ES-I3 (cell line): ENCODE measurements around the gene C1QTNF8.
A peak's percentile ranks its signal among the peaks of the same experiment; 100 is the strongest.

Experiments
- H3K36me3 ChIP-seq: 2 replicates; pipeline ENCODE4 v1.6.1; 2013; ENCODE audit warnings: mild to moderate bottlenecking, low read length, control low read depth, moderate library complexity; ENCODE audit not compliant: insufficient read depth
- H3K4me1 ChIP-seq: 2 replicates; pipeline ENCODE4 v1.6.1; 2013; ENCODE audit warnings: mild to moderate bottlenecking, control low read depth, low read length; ENCODE audit not compliant: insufficient read depth
- H3K9ac ChIP-seq: 2 replicates; pipeline ENCODE4 v1.6.1; 2013; ENCODE audit warnings: low read depth, mild to moderate bottlenecking, low read length, moderate library complexity
- H3K9me3 ChIP-seq: 2 replicates; pipeline ENCODE4 v1.6.1; 2013; ENCODE audit warnings: mild to moderate bottlenecking, low read length, moderate library complexity; ENCODE audit not compliant: control insufficient read depth, insufficient read depth

C1QTNF8 gene

DNA sequence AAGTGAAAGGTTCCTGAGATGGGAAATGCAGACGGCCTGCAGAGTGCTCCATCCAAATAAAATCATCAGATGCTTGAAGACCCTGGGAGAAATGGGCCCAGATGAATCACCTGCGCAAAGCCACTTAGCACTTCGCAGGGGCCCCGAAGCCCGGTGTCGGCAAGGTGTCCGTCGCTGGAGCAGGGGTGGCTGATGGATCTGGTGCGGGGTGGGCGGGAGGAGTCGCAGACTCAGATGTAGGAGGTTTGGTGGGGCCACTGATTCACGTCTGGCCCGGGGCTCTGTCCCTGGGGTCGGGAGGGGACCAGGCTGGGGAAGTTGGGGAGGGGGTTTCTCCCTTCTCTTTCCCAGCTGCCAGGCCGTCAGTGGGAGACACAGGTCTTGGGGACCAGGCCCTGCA is 45.1 kb downstream of the C1QTNF8 start:
- Histone ChIP-seq H3K9ac (no peak overlapping the region), H3K4me1 (peaks cover 4% of the 10 kb centered on the region; the same call in 1 of the 2 replicates), H3K9me3 (no peaks in the 10 kb centered on the region), H3K36me3 (no peaks in the 10 kb centered on the region)

DNA sequence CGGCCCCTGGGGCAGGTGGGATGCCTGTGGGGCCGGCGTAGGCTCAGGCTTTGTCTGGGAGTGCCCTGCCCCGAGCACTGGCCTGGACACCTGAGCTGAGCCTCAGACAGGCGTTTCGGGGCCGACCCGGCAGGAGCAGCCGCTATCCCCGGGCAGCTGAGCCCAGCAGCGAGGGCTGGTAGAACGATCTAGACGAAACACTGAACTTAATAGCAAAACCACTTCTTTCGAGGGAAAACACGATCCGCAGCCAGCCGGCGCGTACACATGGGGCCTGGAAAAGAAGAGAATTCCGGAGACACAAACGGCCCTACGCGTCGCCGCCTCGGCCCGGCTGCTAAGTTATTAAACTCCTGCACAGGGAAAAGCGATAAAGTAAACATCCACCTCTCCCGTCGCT is 45.5 kb downstream of the C1QTNF8 start:
- Histone ChIP-seq H3K36me3 (no peaks in the 10 kb centered on the region), H3K9ac (no peak overlapping the region), H3K9me3 (no peaks in the 10 kb centered on the region), H3K4me1 (peaks cover 4% of the 10 kb centered on the region; the same call in 1 of the 2 replicates)

DNA sequence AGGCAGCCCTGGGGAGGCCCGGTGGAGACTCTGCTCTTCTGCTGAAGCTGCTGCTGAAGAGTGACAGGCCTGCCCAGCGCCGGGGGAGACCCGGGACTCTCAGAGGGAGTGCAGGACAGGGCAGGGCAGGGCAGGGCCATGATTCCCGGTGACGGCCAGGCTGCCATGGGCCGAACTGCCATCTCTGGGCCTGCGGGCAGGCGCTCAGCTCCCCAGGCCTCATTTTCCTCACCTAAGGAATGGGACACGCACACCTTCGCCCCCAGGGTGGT is 46.1 kb downstream of the C1QTNF8 start:
- Histone ChIP-seq H3K9me3 (no peaks in the 10 kb centered on the region), H3K9ac (no peak overlapping the region), H3K4me1 (peaks cover 4% of the 10 kb centered on the region; the same call in 1 of the 2 replicates), H3K36me3 (no peaks in the 10 kb centered on the region)

DNA sequence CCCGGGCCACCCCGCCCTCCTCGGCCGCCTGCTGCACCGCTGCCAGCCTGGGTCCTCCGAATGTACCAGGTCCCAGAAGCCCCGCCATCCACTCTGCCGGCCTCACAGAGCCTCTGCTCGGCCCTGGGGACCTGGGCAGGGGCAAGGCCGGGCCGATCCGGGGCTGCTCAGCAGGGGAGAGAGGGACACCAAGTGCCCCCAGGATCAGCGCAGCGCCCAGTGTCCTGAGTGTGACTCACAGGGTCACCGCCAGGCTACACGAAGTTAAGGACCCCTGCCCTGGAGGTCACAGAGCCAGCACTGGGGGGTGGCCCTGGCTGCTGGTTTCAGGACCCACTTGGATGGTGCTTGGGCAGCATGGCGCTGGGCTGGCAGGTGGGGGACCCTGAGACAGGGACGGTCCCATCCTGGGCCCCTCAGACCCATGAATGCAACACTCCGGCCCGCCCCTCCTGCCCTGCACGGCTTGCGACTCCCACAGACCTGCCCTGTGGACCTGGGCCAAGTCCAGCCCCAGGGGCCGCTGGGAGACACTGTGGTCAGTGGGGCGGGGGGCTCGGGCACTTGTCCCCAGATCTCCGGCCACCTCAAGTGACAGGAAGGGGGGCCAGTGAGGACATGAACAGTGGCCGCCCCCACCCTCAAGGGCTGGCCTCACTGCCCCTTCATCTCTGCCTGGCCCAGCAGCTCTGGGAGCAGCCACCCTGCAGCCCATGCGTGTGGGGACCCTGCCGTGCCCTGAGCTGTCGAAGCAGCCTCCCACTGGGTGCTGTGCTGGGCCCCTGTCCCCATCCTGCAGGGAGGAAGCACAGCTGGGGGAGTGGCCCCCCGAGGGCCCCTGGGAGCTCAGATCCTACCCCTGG is 46.7 kb downstream of the C1QTNF8 start:
- Histone ChIP-seq H3K36me3 (no peaks in the 10 kb centered on the region), H3K9ac (peak overlapping the region; percentile 28; the same call in 1 of the 2 replicates), H3K4me1 (peaks cover 4% of the 10 kb centered on the region; the same call in 1 of the 2 replicates), H3K9me3 (no peaks in the 10 kb centered on the region)

DNA sequence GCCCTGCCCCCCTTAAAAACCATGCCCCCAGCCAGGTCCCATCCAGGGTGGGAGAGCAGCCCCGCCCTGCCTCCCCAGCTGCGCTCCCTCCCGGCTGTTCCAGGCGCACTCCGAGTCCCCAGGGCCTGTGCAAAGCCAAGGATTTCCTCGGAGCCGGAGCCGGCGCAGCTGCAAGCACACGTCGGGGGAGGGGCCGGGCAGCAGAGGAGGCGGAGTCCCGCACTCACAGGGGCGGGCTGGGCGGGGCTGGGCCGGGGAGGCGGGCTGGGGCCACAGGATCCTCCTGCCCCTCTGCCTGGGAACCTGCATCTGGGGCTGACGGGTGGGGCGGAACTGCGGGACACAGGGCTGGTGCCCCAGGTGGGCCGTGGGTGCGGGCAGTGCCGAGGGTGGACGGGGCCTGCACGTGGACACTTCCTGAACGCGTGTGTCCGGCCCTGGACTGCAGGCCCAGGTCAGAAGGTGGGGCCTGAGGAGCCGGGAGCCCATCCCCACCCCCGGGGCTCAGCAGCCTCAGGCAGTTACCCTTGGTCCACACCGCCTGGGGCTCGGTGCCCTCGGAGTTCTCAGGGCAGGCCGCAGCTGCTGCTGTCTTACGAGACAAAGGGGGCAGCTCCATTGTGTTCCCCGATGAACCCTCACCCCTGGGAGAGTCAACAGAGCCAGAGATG is 47.5 kb downstream of the C1QTNF8 start:
- Histone ChIP-seq H3K9ac (peak overlapping the region; percentile 28; the same call in 1 of the 2 replicates), H3K4me1 (peaks cover 4% of the 10 kb centered on the region; the same call in 1 of the 2 replicates), H3K36me3 (no peaks in the 10 kb centered on the region), H3K9me3 (no peaks in the 10 kb centered on the region)

DNA sequence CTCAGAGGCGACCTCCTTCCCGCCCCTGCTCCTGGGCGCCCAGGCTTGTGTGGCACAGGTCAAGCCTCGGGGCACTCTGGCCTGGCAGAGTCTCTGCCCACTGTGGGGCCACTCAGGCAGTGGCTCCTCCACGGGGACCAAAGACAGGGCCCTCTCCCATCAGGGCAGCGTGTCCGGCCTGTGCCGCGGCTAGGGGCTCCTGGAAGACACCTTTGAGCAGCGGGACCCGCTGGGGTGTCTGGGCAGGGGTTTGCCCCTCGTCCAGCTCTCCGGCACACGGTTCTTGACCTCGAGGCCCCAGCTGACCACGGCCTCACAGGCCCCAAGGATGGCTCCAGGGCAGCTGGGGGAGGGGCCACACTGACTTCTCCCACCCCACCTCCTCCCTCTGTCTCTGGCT is 48.2 kb downstream of the C1QTNF8 start:
- Histone ChIP-seq H3K36me3 (no peaks in the 10 kb centered on the region), H3K4me1 (peaks cover 4% of the 10 kb centered on the region; the same call in 1 of the 2 replicates), H3K9ac (no peak overlapping the region), H3K9me3 (no peaks in the 10 kb centered on the region)

DNA sequence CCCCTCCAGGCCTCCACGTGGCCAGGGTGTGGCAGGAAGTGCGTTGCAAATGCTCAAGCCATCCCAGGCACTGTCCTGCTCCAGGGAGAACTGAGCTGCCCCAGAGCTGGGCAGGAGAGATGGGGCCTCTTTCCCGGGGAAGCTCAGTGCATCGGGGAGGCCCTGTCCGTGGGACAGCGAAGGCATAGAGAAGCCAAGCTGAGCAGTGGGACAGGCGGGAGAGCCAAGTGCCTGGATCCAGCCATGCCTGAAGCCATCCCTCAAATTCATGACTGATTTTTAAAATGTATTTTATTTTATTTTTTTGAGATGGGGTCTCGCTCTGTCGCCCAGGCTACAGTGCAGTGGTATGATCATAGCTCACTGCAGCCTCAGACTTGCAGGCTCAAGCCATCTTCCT is 48.9 kb downstream of the C1QTNF8 start:
- no peak overlapping the region for H3K9ac ChIP-seq
- H3K36me3 ChIP-seq, result no peaks in the 10 kb centered on the region
- H3K4me1 ChIP-seq, result peaks cover 4% of the 10 kb centered on the region; the same call in 1 of the 2 replicates
- H3K9me3 ChIP-seq, result no peaks in the 10 kb centered on the region

DNA sequence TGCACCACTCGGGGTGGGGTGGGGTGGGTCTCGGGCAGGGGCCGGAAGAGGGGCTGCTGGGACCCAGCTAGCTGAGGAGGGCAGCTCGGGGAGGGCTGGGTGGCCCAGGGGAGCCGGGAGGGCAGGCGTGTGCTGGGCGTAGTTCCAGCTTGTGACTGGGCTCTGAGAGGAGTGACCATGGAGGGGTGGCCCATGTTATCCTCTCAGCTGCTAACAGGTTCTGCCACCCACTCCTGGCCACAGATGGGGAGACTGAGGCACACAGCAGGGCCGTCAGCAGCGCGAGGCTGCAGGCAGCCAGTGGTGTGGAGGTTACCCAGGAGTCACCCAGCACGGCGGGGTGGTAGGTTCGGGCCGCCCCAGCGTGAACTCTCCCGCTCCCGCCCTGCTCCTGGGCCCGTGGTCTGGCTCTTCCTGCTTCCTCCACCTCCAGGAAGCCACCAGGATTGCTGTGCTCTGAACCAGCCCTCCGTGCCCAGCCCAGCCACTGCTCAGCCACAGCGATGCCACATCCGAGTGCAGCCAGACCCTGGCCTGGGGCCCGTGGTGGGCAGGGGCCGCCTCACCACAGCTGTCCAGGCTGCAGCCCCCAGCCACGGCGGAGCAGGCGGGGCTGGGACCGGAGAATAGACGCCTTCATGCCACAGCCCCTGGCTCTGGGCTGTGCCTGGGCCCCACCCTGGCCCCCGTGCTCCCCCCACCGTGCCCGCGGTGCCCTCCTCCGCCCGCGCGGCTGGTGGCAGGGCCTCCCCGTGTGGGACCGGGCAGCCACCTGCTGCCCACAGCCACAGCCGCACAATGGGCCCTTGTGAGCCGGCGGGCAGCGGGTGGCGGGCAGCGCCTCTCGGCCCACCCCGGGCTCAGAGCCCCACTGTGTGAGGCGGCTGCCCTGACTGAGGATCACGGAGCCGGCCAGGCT is 49.8 kb downstream of the C1QTNF8 start:
- no peaks in the 10 kb centered on the region for H3K36me3 ChIP-seq
- peaks cover 4% of the 10 kb centered on the region; the same call in 1 of the 2 replicates for H3K4me1 ChIP-seq
- H3K9ac ChIP-seq, result no peak overlapping the region
- no peaks in the 10 kb centered on the region for H3K9me3 ChIP-seq

DNA sequence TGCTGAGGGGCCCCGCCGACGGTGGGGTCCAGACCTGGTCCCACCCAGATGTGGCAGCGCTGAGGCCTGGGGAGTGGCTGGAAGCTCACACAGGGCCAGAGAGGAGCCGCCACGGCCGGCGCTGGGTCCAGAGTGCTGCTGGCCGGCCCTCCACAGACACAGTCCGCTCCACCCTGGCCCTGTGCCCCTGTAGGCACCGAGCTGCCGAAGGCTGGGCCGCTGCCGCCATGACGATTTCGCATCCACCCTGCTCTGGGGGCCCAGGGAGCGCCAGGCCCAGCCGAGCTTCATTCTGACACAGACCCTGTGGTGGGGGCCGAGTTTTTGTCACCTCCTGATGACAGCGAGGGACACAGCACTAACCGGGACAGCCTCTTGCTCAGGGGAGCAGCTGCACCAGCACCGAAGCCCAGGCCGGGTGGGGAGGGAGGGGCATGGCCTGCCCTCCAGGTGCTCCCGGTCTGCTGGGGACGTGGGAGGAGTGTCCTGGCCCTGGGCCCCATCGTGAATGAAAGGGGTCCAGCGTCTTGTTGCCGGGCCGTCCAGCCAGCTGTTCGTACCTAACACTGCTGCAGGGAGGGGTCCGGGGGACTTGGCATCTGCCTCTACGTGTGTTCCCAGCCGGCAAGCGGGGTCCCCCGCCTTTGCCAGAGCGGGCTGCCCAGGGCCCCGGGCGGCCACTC is 50.6 kb downstream of the C1QTNF8 start:
- Histone ChIP-seq H3K36me3 (no peaks in the 10 kb centered on the region), H3K9ac (no peak overlapping the region), H3K4me1 (peaks cover 4% of the 10 kb centered on the region; the same call in 1 of the 2 replicates)

DNA sequence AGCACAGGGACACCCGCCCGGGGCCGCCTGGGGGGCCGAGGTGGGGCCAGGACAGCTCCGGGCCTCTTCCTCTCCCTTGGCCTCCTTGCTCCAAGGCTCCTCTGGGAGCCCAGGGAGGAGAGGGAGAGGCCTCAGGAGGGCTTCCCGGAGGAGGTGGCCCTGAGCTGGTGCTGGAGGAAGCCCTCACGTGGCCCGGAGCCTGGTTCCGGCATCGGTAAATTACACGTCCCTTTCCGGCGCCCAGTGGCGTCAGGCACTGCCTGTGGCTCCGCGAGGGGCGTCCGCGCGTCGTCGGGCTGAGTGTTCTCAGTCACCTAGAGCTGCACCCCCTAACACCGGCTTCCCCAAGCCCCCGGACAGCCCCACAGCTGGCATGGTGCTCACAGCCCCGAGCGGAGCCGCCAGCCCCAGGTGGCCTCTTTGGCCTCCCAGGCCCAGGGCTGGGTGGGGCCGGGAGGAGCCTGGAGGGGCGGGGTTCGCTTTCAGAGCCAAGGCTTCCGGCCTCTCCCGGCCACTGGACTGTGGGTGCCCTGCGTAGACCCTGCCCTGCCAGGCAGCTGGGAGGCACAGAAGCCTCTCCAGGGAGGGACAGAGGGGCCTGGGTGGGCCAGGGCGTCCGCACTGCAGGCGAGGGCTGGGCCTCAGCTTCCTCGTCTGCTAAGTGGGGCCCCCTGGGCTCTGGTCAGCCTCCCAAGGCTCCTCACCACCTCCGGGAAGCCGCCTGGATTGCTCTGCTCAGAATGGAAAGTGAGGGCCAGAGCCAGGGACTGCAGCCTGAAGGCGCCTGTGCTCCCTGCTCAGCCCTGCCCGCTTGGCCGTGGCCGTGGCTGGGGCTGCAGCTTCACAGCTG is 51.4 kb downstream of the C1QTNF8 start:
- Histone ChIP-seq H3K4me1 (peaks cover 4% of the 10 kb centered on the region; the same call in 1 of the 2 replicates), H3K9me3 (no peaks in the 10 kb centered on the region), H3K36me3 (no peaks in the 10 kb centered on the region), H3K9ac (no peak overlapping the region)

More for the DNA sequence above, 50.6 kb downstream of the C1QTNF8 start:
- H3K9me3 ChIP-seq, result no peaks in the 10 kb centered on the region

DNA sequence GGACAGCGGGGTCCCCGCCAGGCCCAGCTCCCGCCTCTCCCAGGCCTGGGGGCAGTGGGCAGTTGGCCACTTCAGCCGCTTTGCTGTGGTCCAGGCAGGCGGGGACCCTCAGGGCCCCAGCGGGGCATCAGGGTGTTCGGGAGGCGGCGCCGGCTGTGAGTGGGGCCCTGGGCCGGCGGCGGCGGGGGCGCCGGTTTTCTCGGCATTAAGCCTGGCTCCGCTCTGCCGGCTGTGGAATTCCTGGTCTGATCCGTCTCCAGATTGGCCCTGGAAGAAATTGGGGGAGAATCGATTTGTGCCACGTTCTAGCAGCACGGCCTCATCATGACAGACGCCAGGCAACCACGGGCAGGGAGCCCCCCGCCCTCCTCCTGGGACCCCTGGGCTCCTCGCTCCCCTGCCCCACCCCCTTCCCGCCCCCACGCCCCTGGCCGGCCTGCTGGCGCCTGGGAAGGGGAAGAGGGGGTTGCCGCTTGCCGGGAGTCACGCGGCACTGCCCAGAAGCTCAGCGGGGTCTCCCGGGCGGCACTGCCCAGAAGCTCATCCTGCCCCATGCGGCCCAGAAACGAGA is 52.1 kb downstream of the C1QTNF8 start:
- Histone ChIP-seq H3K9me3 (no peaks in the 10 kb centered on the region), H3K9ac (no peak overlapping the region)

DNA sequence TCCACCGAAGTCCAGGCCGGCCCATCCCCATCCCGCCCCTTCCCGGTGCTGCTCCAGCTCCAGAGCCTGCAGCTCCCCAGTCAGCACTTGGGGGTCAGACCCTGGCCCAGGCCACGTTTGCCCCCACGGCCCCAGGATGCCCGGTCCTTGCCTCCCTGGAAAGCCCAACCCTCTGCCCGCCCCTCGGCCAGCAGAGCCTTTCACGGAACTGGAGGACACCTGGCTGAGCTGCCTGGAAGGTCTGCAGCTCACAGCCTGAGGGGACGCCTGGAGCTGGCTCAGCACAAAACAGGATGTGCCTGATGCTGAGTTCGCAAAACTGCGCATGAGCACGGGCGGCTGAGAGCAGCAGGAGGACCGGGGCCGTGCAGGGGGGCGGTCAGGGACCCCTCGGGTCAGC is 53.2 kb downstream of the C1QTNF8 start:
- Histone ChIP-seq H3K9ac (no peak overlapping the region), H3K9me3 (no peaks in the 10 kb centered on the region), H3K4me1 (no peaks in the 10 kb centered on the region; the same call in 1 of the 2 replicates)

More for the DNA sequence above, 52.1 kb downstream of the C1QTNF8 start:
- peaks cover 4% of the 10 kb centered on the region; the same call in 1 of the 2 replicates for H3K4me1 ChIP-seq
- no peaks in the 10 kb centered on the region for H3K36me3 ChIP-seq

More for the DNA sequence above, 53.2 kb downstream of the C1QTNF8 start:
- no peaks in the 10 kb centered on the region for H3K36me3 ChIP-seq
